ENCODE measurements around the gene UNC93B1.
"Not testable (repeated sequence)": the region's sequence is repeated elsewhere in the genome, so short reads cannot be mapped to it uniquely, and the experiment has no call there.

GRCh38 chr11:67991347-67992121 lies 12.4 kb downstream of the UNC93B1 start:
- not testable (repeated sequence) for TF ChIP-seq CTCF, POLR2AphosphoS5, POLR2A (IDR thresholded peaks at IDR 0.05)

Measured in prostate gland (tissue), 2 donors.